ENCODE results near the gene GPC3.

GRCh38 chrX:133857640-133858269 lies 127.6 kb downstream of the GPC3 start:
- TF ChIP-seq CTCF (conservative IDR thresholded peaks at IDR 0.05) (no peak), ZFX (IDR thresholded peaks at IDR 0.05) (no peak)

Data from C4-2B (cell line).